HEK293T (cell line): Measurements from ENCODE around the gene CFAP119.
A peak's percentile ranks its signal among the peaks of the same experiment; 100 is the strongest.

ENCODE experiments used
- CTCF ChIA-PET: fragments of 350-600 bp; formaldehyde crosslinking; extraction: SDS; loops from one replicate; lab custom pipeline; 2021; ENCODE audit warnings: antibody characterized with exemption, inconsistent platforms; lab: Yijun Ruan, JAX
- POLR2A ChIA-PET: fragments of 350-600 bp; formaldehyde crosslinking; extraction: SDS; loops from one replicate; lab custom pipeline; 2020; ENCODE audit warnings: antibody characterized with exemption, inconsistent platforms; lab: Yijun Ruan, JAX
- DNase-seq: peaks from one replicate; pipeline ENCODE4 v3.0.0; 2012; ENCODE audit warnings: mixed read lengths; ENCODE audit errors: extremely low spot score
- ARNT ChIP-seq: fragments of 450-650 bp; IDR thresholded peaks from 2 replicates; pipeline ENCODE4 v1.6.1; 2017; ENCODE audit warnings: mild to moderate bottlenecking
- BHLHE40 ChIP-seq: fragments of 450-650 bp; IDR thresholded peaks from 2 replicates; pipeline ENCODE4 v1.6.1; 2016; ENCODE audit warnings: mild to moderate bottlenecking, moderate library complexity, borderline replicate concordance
- CTBP1 ChIP-seq: fragments of 450-650 bp; IDR thresholded peaks from 2 replicates; pipeline ENCODE4 v1.6.1; 2016; ENCODE audit warnings: borderline replicate concordance
- ELF4 ChIP-seq: fragments of 450-650 bp; IDR thresholded peaks from 2 replicates; pipeline ENCODE4 v1.6.1; 2017; ENCODE audit warnings: antibody characterized with exemption
- FOXA1 ChIP-seq: fragments of 450-650 bp; IDR thresholded peaks from 2 replicates; pipeline ENCODE4 v1.6.1; 2016; ENCODE audit warnings: mild to moderate bottlenecking
- FOXK2 ChIP-seq: fragments of 450-650 bp; IDR thresholded peaks from 2 replicates; pipeline ENCODE4 v1.6.1; 2016; ENCODE audit warnings: mild to moderate bottlenecking
- FOXM1 ChIP-seq: fragments of 450-650 bp; IDR thresholded peaks from 2 replicates; pipeline ENCODE4 v1.6.1; 2017; ENCODE audit warnings: mild to moderate bottlenecking, borderline replicate concordance
- HDGF ChIP-seq: fragments of 450-650 bp; IDR thresholded peaks from 2 replicates; pipeline ENCODE4 v1.6.1; 2017; ENCODE audit warnings: antibody characterized with exemption, borderline replicate concordance
- L3MBTL2 ChIP-seq: fragments of 450-650 bp; conservative IDR thresholded peaks from 2 replicates; pipeline ENCODE4 v1.6.1; 2016; ENCODE audit warnings: mild to moderate bottlenecking
- LEF1 ChIP-seq: fragments of 450-650 bp; IDR thresholded peaks from 2 replicates; pipeline ENCODE4 v1.6.1; 2017; ENCODE audit warnings: mild to moderate bottlenecking, borderline replicate concordance
- NFRKB ChIP-seq: fragments of 450-650 bp; IDR thresholded peaks from 2 replicates; pipeline ENCODE4 v1.6.1; 2016; ENCODE audit warnings: mild to moderate bottlenecking, moderate library complexity
- PKNOX1 ChIP-seq: fragments of 450-650 bp; IDR thresholded peaks from 2 replicates; pipeline ENCODE4 v1.6.1; 2016
- SP1 ChIP-seq: fragments of 450-650 bp; IDR thresholded peaks from 2 replicates; pipeline ENCODE4 v1.6.1; 2017
- SUZ12 ChIP-seq: fragments of 450-650 bp; IDR thresholded peaks from 2 replicates; pipeline ENCODE4 v1.6.1; 2016; ENCODE audit warnings: mild to moderate bottlenecking
- TARDBP ChIP-seq: fragments of 450-650 bp; IDR thresholded peaks from 2 replicates; pipeline ENCODE4 v1.6.1; 2016
- ZNF384 ChIP-seq: fragments of 450-650 bp; IDR thresholded peaks from 2 replicates; pipeline ENCODE4 v1.6.1; 2016

The CFAP119 gene

DNA sequence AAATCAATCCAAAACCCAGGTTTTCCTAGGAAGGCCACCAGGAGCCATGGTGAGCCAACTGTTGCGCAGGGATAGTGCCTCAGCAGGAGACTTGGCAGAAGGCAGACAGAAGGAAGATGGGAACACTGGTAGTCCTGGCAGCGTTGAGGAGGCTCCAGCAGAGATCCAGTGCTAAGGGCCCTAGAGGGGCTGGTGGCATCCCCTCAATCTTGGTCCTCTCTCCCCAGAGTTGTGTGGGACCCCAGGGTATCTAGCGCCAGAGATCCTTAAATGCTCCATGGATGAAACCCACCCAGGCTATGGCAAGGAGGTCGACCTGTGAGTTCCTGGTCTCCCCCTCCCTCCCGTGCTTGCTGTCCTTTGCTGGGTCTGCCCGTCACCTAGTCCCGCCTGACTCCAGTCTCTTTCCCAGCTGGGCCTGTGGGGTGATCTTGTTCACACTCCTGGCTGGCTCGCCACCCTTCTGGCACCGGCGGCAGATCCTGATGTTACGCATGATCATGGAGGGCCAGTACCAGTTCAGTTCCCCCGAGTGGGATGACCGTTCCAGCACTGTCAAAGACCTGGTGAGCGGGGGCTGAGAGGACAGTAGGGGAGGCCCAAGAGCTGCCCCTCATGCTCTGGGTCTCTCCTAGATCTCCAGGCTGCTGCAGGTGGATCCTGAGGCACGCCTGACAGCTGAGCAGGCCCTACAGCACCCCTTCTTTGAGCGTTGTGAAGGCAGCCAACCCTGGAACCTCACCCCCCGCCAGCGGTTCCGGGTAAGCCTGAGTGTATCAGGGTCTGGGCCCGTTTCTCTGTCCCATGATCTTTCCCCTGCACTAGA, 5.7 kb downstream of the CFAP119 start:
- ChIA-PET POLR2A (interaction anchor here (1.3 to 2.1 kb wide), 2 partner anchors 8 to 19 kb away, joined by 5 to 12 read pairs; partner anchors contain the start of gene PHKG2), CTCF (no interaction called here)
- no peak for DNase-seq
- TF ChIP-seq NFRKB (no peak), L3MBTL2 (no peak), SP1 (no peak), SUZ12 (no peak), FOXK2 (no peak), CTBP1 (no peak), ZNF384 (no peak), ARNT (no peak), BHLHE40 (no peak), ELF4 (no peak), HDGF (no peak), FOXM1 (no peak), FOXA1 (no peak), TARDBP (no peak), PKNOX1 (no peak), LEF1 (no peak)

GRCh38 chr16:30753596-30753995, 8.3 kb downstream of the CFAP119 start:
- no peak for DNase-seq
- ChIA-PET CTCF (no interaction called here), POLR2A (no interaction called here)
- TF ChIP-seq CTBP1: no peak
- TF ChIP-seq FOXK2: no peak
- no peak for TF ChIP-seq HDGF
- no peak for TF ChIP-seq PKNOX1
- no peak for TF ChIP-seq FOXA1
- TF ChIP-seq ELF4: no peak
- no peak for TF ChIP-seq ZNF384
- TF ChIP-seq L3MBTL2: no peak
- no peak for TF ChIP-seq TARDBP

GRCh38 chr16:30750876-30751465, 10.9 kb downstream of the CFAP119 start:
- ChIA-PET CTCF (no interaction called here), POLR2A (interaction anchor here (0.7 to 1.2 kb wide), 3 partner anchors 11 to 54 kb away, joined by 3 to 5 read pairs (median 3); partner anchors contain the start of genes CFAP119 and RNF40)
- no peak for DNase-seq
- TF ChIP-seq ELF4 (no peak), LEF1 (no peak), L3MBTL2 (no peak), BHLHE40 (no peak), ZNF384 (no peak), FOXK2 (no peak), ARNT (no peak), SP1 (no peak), NFRKB (no peak), PKNOX1 (no peak), FOXA1 (no peak), CTBP1 (no peak), FOXM1 (no peak), HDGF (no peak), TARDBP (no peak), SUZ12 (no peak)

- ChIA-PET POLR2A (interaction anchor here (0.7 to 1.2 kb wide), 3 partner anchors 12 to 55 kb away, joined by 3 to 5 read pairs (median 3); partner anchors contain the start of genes CFAP119 and RNF40), CTCF (no interaction called here)
- no peak for DNase-seq
- no peak for TF ChIP-seq BHLHE40
- TF ChIP-seq TARDBP: no peak
- TF ChIP-seq ELF4: no peak
- TF ChIP-seq FOXM1: no peak
These were observed 11.7 kb downstream of the CFAP119 start for GRCh38 chr16:30750201-30750600.

DNA sequence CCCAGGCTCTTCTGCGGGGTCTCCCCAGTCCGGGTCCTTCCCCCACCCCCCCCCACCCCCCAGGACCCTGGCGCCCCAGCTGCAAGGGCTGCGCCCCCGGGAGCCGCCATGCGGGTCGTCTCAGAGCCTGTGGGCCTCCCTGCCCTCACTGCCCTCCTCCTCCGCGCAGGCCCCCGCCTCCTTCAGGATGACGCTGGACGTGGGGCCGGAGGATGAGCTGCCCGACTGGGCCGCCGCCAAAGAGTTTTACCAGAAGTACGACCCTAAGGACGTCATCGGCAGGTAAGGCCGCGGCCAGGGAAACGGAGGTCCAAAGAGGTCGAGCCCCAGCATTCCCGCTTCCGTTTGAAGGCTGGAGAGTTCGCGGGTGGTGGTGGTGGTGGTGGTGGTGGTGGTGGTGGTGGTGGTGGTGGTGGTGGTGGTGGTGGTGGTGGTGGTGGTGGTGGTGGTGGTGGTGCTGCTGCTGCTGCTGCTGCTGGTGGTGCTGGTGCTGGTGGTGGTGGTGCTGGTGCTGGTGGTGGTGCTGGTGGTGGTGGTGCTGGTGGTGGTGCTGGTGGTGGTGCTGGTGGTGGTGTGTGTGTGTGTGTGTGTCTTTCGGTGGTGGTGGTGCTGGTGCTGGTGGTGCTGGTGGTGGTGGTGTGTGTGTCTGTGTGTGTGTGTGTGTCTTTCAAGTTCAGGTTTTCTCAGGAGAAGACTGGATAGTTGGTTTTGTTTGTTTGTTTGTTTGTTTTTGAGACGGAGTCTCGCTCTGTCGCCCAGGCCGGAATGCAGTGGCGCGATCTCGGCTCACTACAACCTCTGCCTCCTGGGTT, 13.0 kb downstream of the CFAP119 start:
- POLR2A ChIA-PET: interaction anchor here (0.6 to 3.0 kb wide), 30 partner anchors 8 to 941 kb away, joined by 3 to 52 read pairs (median 8); partner anchors contain the start of genes ALDOA, CFAP119, FBRS and SRCAP
- peak; percentile 73 for DNase-seq
- TF ChIP-seq FOXK2 (no peak), SP1 (no peak), L3MBTL2 (no peak), CTBP1 (no peak), FOXA1 (no peak), NFRKB (no peak), LEF1 (no peak), FOXM1 (no peak), ZNF384 (no peak), ARNT (no peak), HDGF (no peak), ELF4 (no peak), SUZ12 (no peak), PKNOX1 (no peak), TARDBP (no peak), BHLHE40 (no peak)
- CTCF ChIA-PET: interaction anchor here (0.6 to 1.0 kb wide), 2 partner anchors 65 to 674 kb away, joined by 3 to 4 read pairs; no protein-coding TSS in a partner anchor
